ENCODE results near the gene COQ10B. TPM values are rescaled to one million over a fixed set of nuclear protein-coding genes. Genes with fewer than 3 reads are reported as not detected.
"Not testable (repeated sequence)": the region's sequence is repeated elsewhere in the genome, so short reads cannot be mapped to it uniquely, and the experiment has no call there.

COQ10B gene
- total and polyA plus RNA-seq, 4 experiments from 2014 or later: 31.7 to 88.1 (median 39.0) TPM

DNA sequence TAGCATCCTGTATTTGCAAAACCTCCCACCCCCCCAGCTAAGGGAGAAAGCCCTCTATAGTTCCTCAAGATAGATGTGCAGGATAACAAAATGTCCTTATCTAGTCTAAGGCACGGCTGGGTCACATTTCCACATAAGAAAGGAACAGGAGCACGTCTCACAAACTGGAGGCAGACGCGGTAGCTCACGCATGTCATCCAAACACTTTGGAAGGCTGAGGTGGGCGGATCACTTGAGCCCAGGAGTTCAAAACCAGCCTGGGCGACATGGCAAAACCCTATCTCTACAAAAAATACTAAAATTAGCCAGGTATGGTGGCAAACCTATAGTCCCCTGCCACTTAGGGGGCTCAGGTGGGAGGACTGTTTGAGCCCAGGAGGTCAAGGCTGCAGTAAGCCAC, 27.8 kb upstream of the COQ10B start:
- H3K4me1 ChIP-seq (ENCODE audit: insufficient read depth, low read length): peaks cover 70% of the 10 kb centered on the region
- peak overlapping the region in 5 of 7 donors; percentile 36 to 99 (median 60) for H3K27ac Mint-ChIP-seq
- intact Hi-C loops (cut with micrococcal nuclease): no loop called here
- H3K4me3 ChIP-seq (ENCODE audit: low read length in 2 of 2): no peak overlapping the region
- ChIA-PET POLR2A (ENCODE audit: partially characterized antibody) (interaction anchor here (3.8 kb wide), 1 partner anchor 9 kb away, joined by 22 read pairs; the partner anchor contains the start of gene SF3B1), CTCF (ENCODE audit: partially characterized antibody) (interaction anchor here (2.0 kb wide), 1 partner anchor 312 kb away, joined by 5 read pairs; no protein-coding TSS in a partner anchor)
- peaks cover 11% of the 10 kb centered on the region for H3K36me3 ChIP-seq (ENCODE audit: insufficient read depth, low read length)
- no peaks in the 10 kb centered on the region for H3K9me3 Mint-ChIP-seq
- H3K27me3 Mint-ChIP-seq: no peaks in the 10 kb centered on the region
- peaks cover 44 to 77% (median 58%) of the 10 kb centered on the region in 4 donors for H3K4me1 Mint-ChIP-seq
- no peaks in the 10 kb centered on the region for H3K9me3 ChIP-seq (ENCODE audit: control insufficient read depth in 1 of 2, low read length in 2 of 2)
- H3K4me3 Mint-ChIP-seq: peak overlapping the region; percentile 23 to 71 (median 60)
- peaks cover 13 to 56% of the 10 kb centered on the region in 2 donors for H3K36me3 Mint-ChIP-seq
- no peak overlapping the region for H3K27ac ChIP-seq (ENCODE audit: low read depth, low read length)
- H3K27me3 ChIP-seq (ENCODE audit: insufficient read depth, low read length): no peaks in the 10 kb centered on the region
- no peak for DNase-seq

DNA sequence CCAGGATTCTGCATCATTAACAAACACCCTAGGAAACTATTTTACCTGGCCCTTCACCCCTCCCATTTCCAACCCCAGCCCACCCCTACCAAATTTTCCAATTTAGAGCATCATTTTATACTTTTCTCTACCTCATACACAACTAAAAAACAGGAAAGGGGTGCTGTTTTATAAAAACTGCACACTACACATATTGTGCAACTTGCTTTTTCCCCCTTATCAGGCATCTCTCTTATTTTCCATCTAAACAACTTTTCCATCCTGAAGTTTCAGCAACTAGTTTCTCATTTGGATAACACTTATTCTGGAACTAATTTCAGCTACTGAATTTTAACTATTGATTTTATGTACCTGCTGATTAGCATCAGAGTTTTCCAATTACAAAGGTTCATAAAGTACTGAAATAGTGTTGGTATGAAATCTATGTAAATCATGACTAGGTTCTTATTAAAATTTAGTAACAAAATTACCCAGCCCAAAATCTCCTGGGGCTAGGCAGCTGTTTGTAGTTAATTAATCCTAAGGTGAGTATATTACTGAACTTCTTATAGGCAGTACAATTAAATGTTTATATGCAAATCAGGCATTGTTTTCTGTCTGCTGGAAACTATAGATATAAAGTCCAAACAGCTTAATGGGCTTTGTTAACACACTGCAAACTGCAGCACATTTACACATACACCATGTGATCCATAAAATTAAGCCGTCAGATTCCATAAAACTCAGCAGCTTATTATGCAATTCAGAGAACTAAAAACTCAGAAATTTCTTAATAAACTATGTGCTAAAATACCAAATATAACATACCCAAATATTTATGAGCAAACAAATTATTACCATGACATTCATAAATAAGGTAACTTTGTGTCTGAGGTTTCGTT, 26.4 kb upstream of the COQ10B start:
- H3K36me3 Mint-ChIP-seq: peaks cover 9 to 54% of the 10 kb centered on the region in 2 donors
- ChIA-PET POLR2A (ENCODE audit: partially characterized antibody) (interaction anchor here (0.8 to 1.0 kb wide), 3 partner anchors 8 to 26 kb away, joined by 3 to 5 read pairs (median 3); partner anchors contain the start of genes COQ10B and SF3B1), CTCF (ENCODE audit: partially characterized antibody) (interaction anchor here (0.7 kb wide), 1 partner anchor 77 kb away, joined by 3 read pairs; no protein-coding TSS in a partner anchor)
- peak overlapping the region in 6 of 8 donors; percentile 46 to 84 (median 64) for H3K4me3 Mint-ChIP-seq
- H3K9me3 ChIP-seq (ENCODE audit: control insufficient read depth in 1 of 2, low read length in 2 of 2): no peaks in the 10 kb centered on the region
- H3K27me3 ChIP-seq (ENCODE audit: insufficient read depth, low read length): no peaks in the 10 kb centered on the region
- peaks cover 52 to 83% (median 66%) of the 10 kb centered on the region in 4 donors for H3K4me1 Mint-ChIP-seq
- H3K27ac ChIP-seq (ENCODE audit: low read depth, low read length): peak overlapping the region; percentile 6
- H3K27me3 Mint-ChIP-seq: no peaks in the 10 kb centered on the region
- no peak overlapping the region for H3K4me3 ChIP-seq (ENCODE audit: low read length in 2 of 2)
- H3K27ac Mint-ChIP-seq: peak overlapping the region; percentile 36 to 99 (median 74)
- H3K36me3 ChIP-seq (ENCODE audit: insufficient read depth, low read length): peaks cover 8% of the 10 kb centered on the region
- H3K9me3 Mint-ChIP-seq: no peaks in the 10 kb centered on the region
- no peak for DNase-seq
- H3K4me1 ChIP-seq (ENCODE audit: insufficient read depth, low read length): peaks cover 83% of the 10 kb centered on the region
- intact Hi-C loops (cut with micrococcal nuclease): no loop called here

DNA sequence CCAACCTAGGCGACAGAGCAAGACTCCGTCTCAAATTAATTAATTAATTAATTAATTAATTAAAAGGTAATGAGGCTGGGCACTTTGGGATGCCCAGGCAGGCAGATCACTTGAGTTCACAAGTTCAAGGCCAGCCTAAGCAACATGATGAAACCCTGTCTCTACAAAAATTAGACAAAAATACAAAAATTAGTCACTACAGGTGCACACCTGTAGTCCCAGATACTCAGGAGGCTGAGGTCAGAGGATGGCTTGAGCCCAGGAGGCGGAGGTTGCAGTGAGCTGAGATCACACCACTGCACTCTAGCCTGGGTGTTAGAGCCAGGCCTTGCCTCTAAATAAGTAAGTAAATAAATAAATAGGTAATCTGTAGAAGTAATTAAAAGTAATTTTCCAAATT, 25.4 kb upstream of the COQ10B start:
- ChIA-PET CTCF (ENCODE audit: partially characterized antibody) (no interaction called here), POLR2A (ENCODE audit: partially characterized antibody) (no interaction called here)
- H3K4me3 Mint-ChIP-seq: peak overlapping the region in 3 of 8 donors; percentile 39 to 100 (median 78)
- Histone ChIP-seq H3K4me3 (ENCODE audit: low read length in 2 of 2) (no peak overlapping the region), H3K36me3 (ENCODE audit: insufficient read depth, low read length) (peaks cover 8% of the 10 kb centered on the region), H3K4me1 (ENCODE audit: insufficient read depth, low read length) (peaks cover 94% of the 10 kb centered on the region), H3K27me3 (ENCODE audit: insufficient read depth, low read length) (no peaks in the 10 kb centered on the region), H3K27ac (ENCODE audit: low read depth, low read length) (no peak overlapping the region), H3K9me3 (ENCODE audit: control insufficient read depth in 1 of 2, low read length in 2 of 2) (no peaks in the 10 kb centered on the region)
- H3K27ac Mint-ChIP-seq: peak overlapping the region in 1 of 7 donors; percentile 99
- no peaks in the 10 kb centered on the region for H3K9me3 Mint-ChIP-seq
- peaks cover 9 to 55% of the 10 kb centered on the region in 2 donors for H3K36me3 Mint-ChIP-seq
- intact Hi-C loops (cut with micrococcal nuclease): no loop called here
- peaks cover 60 to 94% (median 75%) of the 10 kb centered on the region in 4 donors for H3K4me1 Mint-ChIP-seq
- no peaks in the 10 kb centered on the region for H3K27me3 Mint-ChIP-seq
- no peak for DNase-seq

DNA sequence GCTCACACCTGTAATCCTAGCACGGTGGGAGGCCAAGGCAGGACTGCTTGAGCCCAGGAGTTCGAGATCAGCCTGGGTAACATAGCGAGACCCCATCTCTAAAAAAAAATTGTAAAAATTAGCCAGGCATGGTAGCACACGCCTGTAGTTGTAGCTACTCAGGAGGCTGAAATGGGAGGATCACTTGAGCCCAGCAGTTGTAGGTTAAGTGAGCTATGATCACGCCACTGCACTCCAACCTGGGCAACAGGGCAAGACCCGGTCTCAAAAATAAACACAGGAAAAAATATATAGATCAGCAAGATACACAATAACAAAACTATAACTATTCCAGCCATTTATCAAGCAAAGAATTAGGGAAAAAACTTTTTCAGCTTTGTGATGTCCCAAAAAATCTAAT, 21.5 kb upstream of the COQ10B start:
- CTCF ChIA-PET (ENCODE audit: partially characterized antibody): no interaction called here
- POLR2A ChIA-PET (ENCODE audit: partially characterized antibody): interaction anchor here (0.6 to 8.0 kb wide), 3 partner anchors 21 to 637 kb away, joined by 3 to 187 read pairs (median 93); partner anchors contain the start of genes COQ10B, HSPD1 and HSPE1
- no peaks in the 10 kb centered on the region for H3K27me3 Mint-ChIP-seq

DNA sequence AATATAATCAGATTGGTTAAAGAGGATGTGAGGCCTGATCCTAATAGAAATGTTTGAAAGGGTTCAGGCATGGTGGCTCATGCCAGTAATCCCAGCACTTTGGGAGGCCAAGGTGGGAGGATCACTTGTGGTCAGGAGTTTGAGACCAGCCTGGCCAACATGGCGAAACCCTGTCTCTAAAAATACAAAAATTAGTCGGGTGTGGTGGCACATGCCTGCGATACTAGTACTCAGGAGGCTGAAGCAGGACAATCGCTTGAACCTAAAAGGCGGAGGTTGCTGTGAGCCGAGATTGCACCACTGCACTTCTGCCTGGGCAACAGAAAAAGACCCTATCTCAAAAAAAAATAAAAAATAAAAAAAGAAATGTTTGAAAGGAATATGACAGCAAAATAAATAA, 20.8 kb upstream of the COQ10B start:
- not testable (repeated sequence) for H3K36me3 ChIP-seq (ENCODE audit: insufficient read depth, low read length); H3K9me3 ChIP-seq (ENCODE audit: control insufficient read depth in 1 of 2, low read length in 2 of 2); H3K27me3 ChIP-seq (ENCODE audit: insufficient read depth, low read length); H3K27me3 Mint-ChIP-seq; H3K4me3 ChIP-seq (ENCODE audit: low read length in 2 of 2); DNase-seq; H3K9me3 Mint-ChIP-seq
- Mint-ChIP-seq H3K4me3 (peak overlapping the region; percentile 50 to 100 (median 100)), H3K36me3 (peaks cover 0 to 50% of the 10 kb centered on the region in 2 donors), H3K4me1 (peaks cover 48 to 87% (median 66%) of the 10 kb centered on the region in 4 donors), H3K27ac (peak overlapping the region in 6 of 7 donors; percentile 13 to 99 (median 54))
- POLR2A ChIA-PET (ENCODE audit: partially characterized antibody): interaction anchor here (0.6 to 8.0 kb wide), 5 partner anchors 21 to 637 kb away, joined by 3 to 187 read pairs (median 49); partner anchors contain the start of genes COQ10B, HSPD1, HSPE1 and MOB4
- CTCF ChIA-PET (ENCODE audit: partially characterized antibody): interaction anchor here (1.4 to 4.1 kb wide), 2 partner anchors 9 to 21 kb away, joined by 9 to 22 read pairs; partner anchors contain the start of gene COQ10B
- Histone ChIP-seq H3K4me1 (ENCODE audit: insufficient read depth, low read length) (peaks cover 72% of the 10 kb centered on the region), H3K27ac (ENCODE audit: low read depth, low read length) (peak overlapping the region; percentile 35)
- intact Hi-C loops (cut with micrococcal nuclease): loop anchor here (10.0 kb wide), 1 partner anchor 342 kb away; no protein-coding TSS in a partner anchor

More for the DNA sequence above, 21.5 kb upstream of the COQ10B start:
- Histone ChIP-seq H3K27ac (ENCODE audit: low read depth, low read length) (peak overlapping the region; percentile 35), H3K9me3 (ENCODE audit: control insufficient read depth in 1 of 2, low read length in 2 of 2) (no peaks in the 10 kb centered on the region), H3K4me1 (ENCODE audit: insufficient read depth, low read length) (peaks cover 79% of the 10 kb centered on the region), H3K4me3 (ENCODE audit: low read length in 2 of 2) (no peak overlapping the region), H3K36me3 (ENCODE audit: insufficient read depth, low read length) (no peaks in the 10 kb centered on the region), H3K27me3 (ENCODE audit: insufficient read depth, low read length) (no peaks in the 10 kb centered on the region)
- H3K9me3 Mint-ChIP-seq: no peaks in the 10 kb centered on the region
- peaks cover 0 to 53% of the 10 kb centered on the region in 2 donors for H3K36me3 Mint-ChIP-seq
- H3K4me1 Mint-ChIP-seq: peaks cover 50 to 94% (median 72%) of the 10 kb centered on the region in 4 donors
- DNase-seq: no peak
- intact Hi-C loops (cut with micrococcal nuclease): loop anchor here (10.0 kb wide), 1 partner anchor 343 kb away; no protein-coding TSS in a partner anchor
- peak overlapping the region; percentile 50 to 100 (median 91) for H3K4me3 Mint-ChIP-seq
- peak overlapping the region; percentile 25 to 99 (median 90) for H3K27ac Mint-ChIP-seq

DNA sequence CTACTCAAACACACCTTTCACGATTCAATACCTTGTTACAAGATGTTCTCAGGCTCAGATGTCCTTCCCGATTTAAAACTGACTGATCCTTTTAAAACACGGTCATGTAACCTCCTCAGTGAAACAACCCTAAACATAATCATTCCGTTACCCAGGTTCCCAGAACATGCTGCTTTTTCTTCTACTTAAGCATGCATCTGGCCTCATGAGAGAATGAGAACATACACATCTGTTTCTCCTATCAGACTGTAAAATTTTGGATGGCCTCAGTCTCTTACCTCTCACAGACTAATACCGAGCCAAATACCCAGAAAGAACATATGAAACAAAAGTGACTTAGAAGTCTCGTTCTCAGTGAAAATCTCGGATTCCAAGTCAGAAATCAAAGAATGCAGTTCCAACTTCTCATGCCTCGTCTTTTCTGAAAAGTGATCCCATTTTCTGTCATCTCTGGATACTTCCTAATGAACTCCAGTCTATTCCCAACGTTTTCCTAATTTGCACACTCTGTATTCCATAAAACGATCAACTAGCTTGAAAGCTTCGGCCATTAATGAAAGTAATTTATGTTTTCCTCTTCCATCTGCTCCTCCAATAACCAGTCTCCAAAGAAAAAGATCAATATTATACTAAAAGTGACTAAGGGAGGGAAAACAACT, 19.4 kb upstream of the COQ10B start:
- Histone ChIP-seq H3K9me3 (ENCODE audit: control insufficient read depth in 1 of 2, low read length in 2 of 2) (no peaks in the 10 kb centered on the region), H3K27me3 (ENCODE audit: insufficient read depth, low read length) (no peaks in the 10 kb centered on the region), H3K36me3 (ENCODE audit: insufficient read depth, low read length) (no peaks in the 10 kb centered on the region), H3K4me1 (ENCODE audit: insufficient read depth, low read length) (peaks cover 60% of the 10 kb centered on the region), H3K4me3 (ENCODE audit: low read length in 2 of 2) (peak overlapping the region; percentile 63 to 89), H3K27ac (ENCODE audit: low read depth, low read length) (peak overlapping the region; percentile 99)
- Mint-ChIP-seq H3K36me3 (peaks cover 0 to 44% of the 10 kb centered on the region in 2 donors), H3K4me1 (peaks cover 43 to 75% (median 57%) of the 10 kb centered on the region in 4 donors), H3K4me3 (peak overlapping the region; percentile 98 to 100 (median 100)), H3K27me3 (no peaks in the 10 kb centered on the region), H3K9me3 (no peaks in the 10 kb centered on the region), H3K27ac (peak overlapping the region; percentile 99 to 100 (median 100))
- no peak for DNase-seq
- intact Hi-C loops (cut with micrococcal nuclease): loop anchor here (10.0 kb wide), 1 partner anchor 341 kb away; no protein-coding TSS in a partner anchor
- ChIA-PET POLR2A (ENCODE audit: partially characterized antibody) (interaction anchor here (1.1 to 8.0 kb wide), 15 partner anchors 7 to 506 kb away, joined by 3 to 187 read pairs (median 5); partner anchors contain the start of genes COQ10B, HSPD1, HSPE1 and MARS2), CTCF (ENCODE audit: partially characterized antibody) (interaction anchor here (0.9 to 4.1 kb wide), 4 partner anchors 10 to 321 kb away, joined by 4 to 22 read pairs (median 8); partner anchors contain the start of gene COQ10B)
